HL-60/S4 (cell line): ENCODE measurements around the gene MRS2.

Source experiments
- in situ Hi-C: fragments of 300-500 bp; cut with MboI; formaldehyde crosslinking; loops from 2 replicates; pipeline ENCODE4 v1.14.3; 2022; ENCODE audit warnings: low sequenced_read_pairs

MRS2 gene

DNA sequence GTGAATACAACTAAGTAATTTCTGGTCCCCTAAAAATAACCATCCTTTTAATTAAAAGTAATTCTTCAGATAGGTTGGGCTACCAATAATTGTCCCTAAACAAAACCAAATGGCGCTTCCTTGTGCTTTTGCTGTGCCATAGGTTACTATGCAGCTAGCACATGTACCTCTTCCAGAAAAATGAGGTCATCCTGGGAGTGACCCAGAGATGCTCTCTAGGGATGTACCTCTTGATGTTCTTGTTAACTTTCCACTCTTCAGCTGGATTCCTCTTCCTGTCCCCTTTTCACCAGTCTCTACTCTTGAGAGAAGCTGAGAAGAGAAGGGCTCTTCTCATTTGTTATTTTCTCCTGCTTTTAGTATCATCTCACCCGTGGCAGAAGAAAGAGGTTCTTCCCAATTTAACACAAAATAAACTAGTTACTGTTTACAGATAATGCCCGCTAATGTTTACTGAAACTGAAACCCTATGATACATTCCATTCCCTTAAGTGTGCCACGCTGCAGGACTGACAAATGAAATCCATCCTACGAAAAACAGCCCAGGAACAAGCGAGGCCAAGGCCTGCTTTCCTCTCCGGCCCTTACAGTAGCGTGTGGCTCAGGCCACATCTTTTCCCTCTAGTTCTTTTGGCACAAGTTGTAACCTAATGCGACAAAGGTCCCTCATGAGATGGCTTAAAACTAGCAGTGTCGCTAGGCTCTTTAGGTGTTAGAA is 24.2 kb downstream of the MRS2 start:
- in situ Hi-C loops = no loop called here

DNA sequence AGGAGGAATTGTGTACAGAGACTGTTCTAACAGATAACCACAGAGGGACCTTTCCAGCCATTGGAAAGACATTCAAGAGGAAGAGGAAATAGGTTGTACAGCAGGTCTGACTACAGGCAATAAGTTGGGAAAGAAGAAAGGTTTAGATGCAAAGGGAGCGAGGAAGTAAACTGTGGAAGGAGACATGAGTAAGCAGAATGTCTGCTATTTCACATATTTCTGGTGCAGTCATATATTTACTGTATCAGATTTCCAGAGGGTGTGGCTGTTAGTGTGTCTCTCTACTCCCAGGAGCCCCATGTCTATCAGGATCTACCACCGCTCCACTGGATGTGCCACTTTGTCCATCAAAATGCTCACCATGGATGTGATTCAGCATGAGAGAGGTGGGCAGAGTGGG is 25.9 kb downstream of the MRS2 start:
- in situ Hi-C loops = no loop called here

- in situ Hi-C loops = no loop called here
Observed at GRCh38 chr6:24429146-24429545, 26.4 kb downstream of the MRS2 start.

DNA sequence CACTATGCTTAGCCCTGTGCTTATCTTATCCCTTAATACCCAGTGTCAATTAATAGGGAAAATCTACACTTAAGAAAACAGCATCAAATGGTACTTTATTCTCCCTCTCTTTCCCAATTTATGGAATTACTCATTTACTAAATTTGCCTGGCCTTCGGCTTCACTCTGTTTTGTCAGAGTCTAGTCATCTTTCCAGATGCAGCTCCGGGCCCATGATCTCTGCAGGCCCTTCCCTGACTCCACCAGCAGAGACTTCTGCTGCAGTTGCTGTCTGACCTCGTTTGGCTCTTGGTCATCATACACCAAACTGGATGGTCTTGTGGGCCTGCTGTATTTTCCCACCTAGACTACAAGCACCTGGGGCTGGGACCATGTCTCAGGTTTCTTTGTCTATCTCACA is 27.4 kb downstream of the MRS2 start:
- in situ Hi-C loops = no loop called here

- in situ Hi-C loops = no loop called here
Observed at GRCh38 chr6:24431045-24431451, 28.3 kb downstream of the MRS2 start.

GRCh38 chr6:24432611-24433010 is 29.9 kb downstream of the MRS2 start:
- in situ Hi-C loops = no loop called here

DNA sequence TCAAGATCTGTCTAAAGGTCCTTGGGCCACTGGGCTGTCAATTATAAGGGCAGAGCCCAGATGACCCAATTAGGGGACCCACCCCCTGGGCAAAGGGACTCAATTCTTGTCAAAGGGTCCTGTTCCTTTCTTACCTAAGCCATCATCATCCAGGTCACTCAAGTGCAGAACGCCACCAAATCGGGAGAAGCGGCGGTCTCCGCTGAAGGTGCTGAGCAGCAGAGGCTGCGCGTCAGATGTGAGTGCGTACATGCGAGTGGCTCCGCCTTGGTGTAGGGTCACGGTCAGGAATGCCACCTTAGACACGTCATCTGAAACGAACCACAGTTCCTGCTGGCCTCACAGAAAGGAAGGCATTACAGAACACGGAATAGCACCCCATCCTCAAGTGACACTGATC is 34.2 kb downstream of the MRS2 start:
- in situ Hi-C loops = no loop called here

GRCh38 chr6:24439858-24440539 is 37.3 kb downstream of the MRS2 start:
- in situ Hi-C loops = no loop called here

GRCh38 chr6:24440897-24441598 is 38.3 kb downstream of the MRS2 start:
- in situ Hi-C loops = no loop called here

DNA sequence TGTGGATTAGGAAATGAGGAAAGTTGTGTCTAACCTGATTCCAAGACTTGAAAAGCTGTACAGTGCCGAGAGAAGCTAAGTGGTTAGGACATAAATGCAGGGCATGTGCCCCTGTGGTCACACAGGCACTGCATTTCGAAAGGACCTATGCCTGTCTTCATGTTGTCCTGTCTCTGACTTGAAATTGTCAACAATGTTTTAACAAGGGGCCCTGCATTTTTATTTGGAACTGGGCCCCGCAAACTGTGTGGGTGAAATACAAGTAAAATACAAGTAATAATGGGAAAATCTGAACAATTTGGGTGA is 38.8 kb downstream of the MRS2 start:
- in situ Hi-C loops = no loop called here

GRCh38 chr6:24444588-24444987 is 41.9 kb downstream of the MRS2 start:
- in situ Hi-C loops = no loop called here

DNA sequence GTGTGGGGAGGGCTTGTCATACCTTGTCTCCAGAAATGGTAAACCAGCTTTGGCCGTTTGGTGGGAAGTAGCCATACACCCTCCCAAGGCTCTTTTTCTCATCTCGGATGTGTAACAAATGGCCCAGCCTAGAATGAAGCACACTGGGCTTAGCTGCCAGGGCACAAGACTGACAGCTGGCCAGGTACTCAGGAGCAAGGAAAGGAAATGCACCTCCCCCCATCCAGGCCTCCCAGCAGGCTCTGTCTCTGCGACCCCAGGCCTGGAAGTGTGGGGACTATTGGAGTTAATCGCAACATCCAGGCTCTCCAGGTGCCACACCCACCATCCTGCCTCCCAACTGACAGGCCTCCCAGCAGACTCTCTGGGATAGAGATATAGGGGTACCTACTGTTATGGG is 43.0 kb downstream of the MRS2 start:
- in situ Hi-C loops = no loop called here

DNA sequence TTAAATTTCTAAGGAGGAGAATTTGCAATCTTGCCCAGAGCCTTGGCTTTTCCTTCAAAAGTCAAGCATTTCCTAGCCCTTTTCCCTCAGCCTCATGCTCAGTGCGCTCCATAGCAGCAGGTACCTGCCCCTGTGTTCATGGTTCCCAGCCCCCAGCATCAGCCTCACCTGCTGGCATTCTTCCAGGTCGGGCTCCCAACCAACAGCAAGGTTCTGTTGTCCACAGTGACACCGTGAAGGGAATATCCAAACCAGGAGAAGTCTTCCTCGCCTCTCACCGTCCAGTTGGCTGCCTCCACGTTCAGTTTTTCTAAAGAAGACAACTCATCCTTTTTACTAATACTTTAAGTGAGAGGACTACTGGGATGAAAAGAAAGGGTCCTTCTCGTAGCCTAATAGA is 43.9 kb downstream of the MRS2 start:
- in situ Hi-C loops = no loop called here

DNA sequence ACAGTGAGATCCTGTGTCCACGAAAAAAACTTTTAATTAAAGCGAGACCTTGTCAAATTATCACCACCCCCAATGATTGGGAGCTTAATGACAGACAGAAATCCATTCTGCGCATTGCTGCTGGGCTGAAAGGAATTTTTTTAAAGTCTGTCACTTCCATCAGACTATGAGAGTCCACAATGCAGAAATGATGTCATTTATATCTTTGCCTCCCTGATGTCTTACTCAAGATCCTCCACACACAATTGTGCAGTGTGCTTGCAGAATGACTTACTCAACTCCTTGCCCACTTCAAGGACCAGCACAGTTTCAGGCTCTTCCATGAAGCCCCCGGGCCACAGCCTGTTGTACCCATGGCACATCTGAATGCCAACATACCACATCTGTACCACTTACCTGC is 45.7 kb downstream of the MRS2 start:
- in situ Hi-C loops = no loop called here

- in situ Hi-C loops = no loop called here
Observed at GRCh38 chr6:24448828-24449525, 46.2 kb downstream of the MRS2 start.

DNA sequence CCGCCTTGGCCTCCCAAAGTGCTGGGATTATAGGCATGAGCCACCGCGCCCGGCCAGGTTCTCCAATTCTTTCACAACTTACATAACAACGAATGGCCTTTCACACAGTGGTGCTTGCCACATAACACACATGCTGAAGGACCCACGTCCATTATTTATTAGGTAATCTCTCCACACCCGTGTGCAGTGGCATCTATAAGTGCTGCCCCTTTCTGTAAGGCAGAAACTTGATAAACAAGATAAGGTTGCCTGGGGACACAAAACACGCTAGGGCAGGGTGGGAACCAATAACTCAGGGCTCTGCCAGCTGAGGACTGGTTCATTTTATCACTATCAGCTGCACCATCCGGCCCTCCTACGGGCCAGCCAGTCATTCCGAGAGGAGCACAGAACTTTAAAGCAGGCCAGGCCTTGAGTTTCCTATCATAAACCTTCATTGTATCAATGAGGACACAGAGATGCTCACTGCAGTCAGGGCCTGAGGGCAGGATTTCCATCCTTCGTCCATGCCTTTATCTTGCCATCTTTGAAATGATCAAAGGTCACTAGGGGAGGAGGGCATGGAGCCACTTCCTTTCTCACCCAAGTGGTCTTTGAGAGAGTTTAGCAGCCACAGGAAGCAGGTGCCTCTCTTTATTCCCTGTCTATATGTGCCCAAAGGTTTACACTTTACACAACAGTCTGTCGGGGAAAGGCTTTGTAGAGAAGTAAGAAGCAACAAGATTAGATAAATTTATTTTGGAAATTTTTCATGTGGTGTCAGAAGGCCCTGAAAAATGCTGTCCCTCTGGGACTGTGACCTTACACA is 49.0 kb downstream of the MRS2 start:
- in situ Hi-C loops = no loop called here

DNA sequence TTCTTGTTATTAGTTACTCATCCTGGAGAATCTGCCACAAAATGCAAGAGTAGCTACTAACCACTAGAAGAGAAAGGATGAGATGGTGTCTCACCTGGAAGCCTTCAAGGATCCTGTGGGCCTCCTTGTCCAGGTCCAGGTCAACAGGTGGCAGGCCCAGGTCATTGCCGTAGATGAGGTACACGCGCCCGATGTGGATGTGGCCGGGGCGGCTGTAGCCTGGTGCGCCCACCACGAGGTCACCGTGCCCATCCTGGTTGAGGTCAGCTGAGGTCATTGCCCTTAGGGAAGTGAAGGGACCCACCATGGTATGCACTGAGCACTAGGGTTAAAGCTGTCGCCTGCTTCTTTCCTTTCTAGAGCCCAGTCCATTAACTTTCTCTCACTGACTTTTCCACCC is 51.2 kb downstream of the MRS2 start:
- in situ Hi-C loops = no loop called here

GRCh38 chr6:24454452-24454851 is 51.7 kb downstream of the MRS2 start:
- in situ Hi-C loops = no loop called here

DNA sequence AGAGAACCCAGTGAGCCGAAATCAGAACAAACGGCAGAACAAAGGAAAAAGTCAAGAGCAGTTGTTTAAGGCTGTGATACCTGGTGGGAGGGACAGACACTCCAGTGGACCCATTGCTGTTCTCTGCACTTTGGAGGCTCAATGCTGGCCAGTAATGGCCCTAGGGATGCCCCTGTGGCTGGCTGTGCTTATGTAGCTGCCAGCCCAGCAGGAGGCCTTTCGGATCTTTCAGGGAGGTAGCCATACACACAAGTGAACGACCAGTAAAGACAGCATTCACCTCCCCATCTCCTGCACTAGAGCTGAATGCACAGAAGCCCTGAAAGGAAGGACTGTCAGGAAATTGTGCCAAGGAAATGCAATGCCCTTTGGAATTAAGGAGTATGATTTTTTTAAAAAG is 52.3 kb downstream of the MRS2 start:
- in situ Hi-C loops = no loop called here

DNA sequence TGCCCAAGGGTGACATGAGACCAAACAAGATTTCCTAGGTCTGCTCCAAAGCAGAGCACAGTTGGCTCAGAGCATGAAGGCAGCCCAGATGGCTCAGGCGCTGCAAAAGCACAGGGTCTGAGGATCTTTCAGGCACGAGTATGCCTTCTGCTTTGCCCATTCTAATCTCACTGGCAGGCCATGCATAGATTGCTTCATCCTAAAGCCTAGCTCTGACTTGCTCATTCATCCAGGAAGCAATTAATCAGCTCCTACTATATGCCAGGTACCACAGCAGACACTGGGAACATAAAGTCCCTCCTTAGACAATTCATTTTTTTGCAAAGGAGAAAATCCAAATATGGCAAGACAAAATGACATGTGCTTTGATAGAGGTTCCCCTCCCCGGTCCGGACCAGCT is 55.4 kb downstream of the MRS2 start:
- in situ Hi-C loops = no loop called here

GRCh38 chr6:24458941-24459340 is 56.2 kb downstream of the MRS2 start:
- in situ Hi-C loops = no loop called here
